IMR-90 (cell line): Measurements from ENCODE around the gene ENPP3. TPM values are rescaled to one million over a fixed set of nuclear protein-coding genes. Genes with fewer than 3 reads are reported as not detected.

Experiments used
- ATAC-seq: fragments of 200-7000 bp; cut with Tn5 transposase; 2 replicates; pipeline ENCODE4 v1.9.1; 2020; ENCODE audit warnings: low read depth, mild to moderate bottlenecking, moderate library complexity
- BruUV-seq: library from RNA; stranded (reverse); fragments of 400-500 nt; replicated peaks from 2 replicates; lab custom pipeline; 2021; lab: Mats Ljungman, UMichigan
- CTCF ChIA-PET: fragments of 300-600 bp; formaldehyde crosslinking; extraction: SDS; loops from one replicate; lab custom pipeline; 2021; ENCODE audit warnings: antibody characterized with exemption; lab: Yijun Ruan, JAX
- POLR2A ChIA-PET: fragments of 300-600 bp; sonication (Branson Sonifier 250); formaldehyde crosslinking; loops from one replicate; lab custom pipeline; 2022; ENCODE audit warnings: antibody characterized with exemption; ENCODE audit not compliant: unreplicated experiment; lab: Charles Lee
- DNase-seq: peaks from one replicate; pipeline ENCODE4 v3.0.0; 2013
- H2AFZ ChIP-seq: replicated peaks from 2 replicates; pipeline ENCODE3; 2013; ENCODE audit warnings: low read length, mild to moderate bottlenecking; ENCODE audit not compliant: poor library complexity
- H2AK5ac ChIP-seq: 2 replicates; pipeline ENCODE4 v1.6.1; 2013; ENCODE audit warnings: low read depth, low read length, inconsistent platforms
- H2AK9ac ChIP-seq: replicated peaks from 2 replicates; pipeline ENCODE3; 2013; ENCODE audit warnings: mild to moderate bottlenecking, low read depth, low read length, moderate library complexity; ENCODE audit not compliant: poor library complexity
- H2BK120ac ChIP-seq: 2 replicates; pipeline ENCODE4 v1.6.1; 2013; ENCODE audit warnings: low read depth, low read length, inconsistent platforms
- H2BK15ac ChIP-seq: 3 replicates; pipeline ENCODE4 v1.6.1; 2013; ENCODE audit warnings: low read depth, low read length, inconsistent platforms
- H2BK20ac ChIP-seq: 2 replicates; pipeline ENCODE4 v1.6.1; 2013; ENCODE audit warnings: low read depth, mild to moderate bottlenecking, inconsistent platforms, low read length, moderate library complexity
- H2BK5ac ChIP-seq: 2 replicates; pipeline ENCODE4 v1.6.1; 2013; ENCODE audit warnings: mild to moderate bottlenecking, low read depth, low read length, inconsistent platforms; ENCODE audit not compliant: poor library complexity, severe bottlenecking
- H3K14ac ChIP-seq: replicated peaks from 2 replicates; pipeline ENCODE4 v1.6.1; 2013; ENCODE audit warnings: low read depth, low read length, inconsistent platforms
- H3K18ac ChIP-seq: 2 replicates; pipeline ENCODE4 v1.6.1; 2013; ENCODE audit warnings: low read depth, low read length, control low read depth
- H3K23ac ChIP-seq: 2 replicates; pipeline ENCODE4 v1.6.1; 2013; ENCODE audit warnings: low read depth, low read length, inconsistent platforms
- H3K27ac ChIP-seq: 2 replicates; pipeline ENCODE4 v1.5.1; 2013; ENCODE audit warnings: mild to moderate bottlenecking, control low read depth, low read length; ENCODE audit not compliant: insufficient read depth
- H3K27me3 ChIP-seq: 2 replicates; pipeline ENCODE4 v1.6.1; 2013; ENCODE audit warnings: low read length; ENCODE audit not compliant: control insufficient read depth, insufficient read depth
- H3K36me3 ChIP-seq: 2 replicates; pipeline ENCODE4 v1.6.1; 2013; ENCODE audit warnings: low read length, mixed read lengths; ENCODE audit not compliant: control insufficient read depth, insufficient read depth
- H3K4ac ChIP-seq: 2 replicates; pipeline ENCODE4 v1.6.1; 2013; ENCODE audit warnings: low read depth, low read length, inconsistent platforms
- H3K4me1 ChIP-seq: 2 replicates; pipeline ENCODE4 v1.6.1; 2013; ENCODE audit warnings: low read length, mixed read lengths; ENCODE audit not compliant: control insufficient read depth, insufficient read depth
- H3K4me2 ChIP-seq: 2 replicates; pipeline ENCODE4 v1.6.1; 2013; ENCODE audit warnings: low read depth, mild to moderate bottlenecking, control low read depth, low read length, moderate library complexity
- H3K4me3 ChIP-seq: 2 replicates; pipeline ENCODE4 v1.5.1; 2013; ENCODE audit warnings: low read depth, mild to moderate bottlenecking, control low read depth, low read length, moderate library complexity; ENCODE audit not compliant: insufficient read depth
- H3K56ac ChIP-seq: 2 replicates; pipeline ENCODE4 v1.6.1; 2013; ENCODE audit warnings: low read length, inconsistent platforms; ENCODE audit not compliant: insufficient read depth; ENCODE audit errors: extremely low read depth
- H3K79me1 ChIP-seq, 2 experiments: 2 replicates each; pipeline ENCODE4 v1.6.1; 2013; ENCODE audit warnings: low read length in 2 of 2, inconsistent platforms in 1 of 2, low read depth in 1 of 2
- H3K9ac ChIP-seq: 2 replicates; pipeline ENCODE4 v1.6.1; 2013; ENCODE audit warnings: low read depth, low read length, control low read depth
- H3K9me1 ChIP-seq: 2 replicates; pipeline ENCODE4 v1.6.1; 2013; ENCODE audit warnings: low read length, inconsistent platforms; ENCODE audit not compliant: insufficient read depth
- H3K9me3 ChIP-seq: 2 replicates; pipeline ENCODE4 v1.6.1; 2013; ENCODE audit warnings: low read length; ENCODE audit not compliant: control insufficient read depth, insufficient read depth
- H4K20me1 ChIP-seq: 2 replicates; pipeline ENCODE4 v1.6.1; 2013; ENCODE audit warnings: low read length, inconsistent platforms; ENCODE audit not compliant: insufficient read depth
- H4K5ac ChIP-seq: 2 replicates; pipeline ENCODE4 v1.6.1; 2013; ENCODE audit warnings: mild to moderate bottlenecking, low read depth, low read length, control low read depth
- H4K8ac ChIP-seq, 2 experiments: 2 replicates each; pipeline ENCODE4 v1.6.1; 2013; ENCODE audit warnings: low read depth in 2 of 2, low read length in 2 of 2, control low read depth in 1 of 2, inconsistent platforms in 1 of 2
- H4K91ac ChIP-seq: 2 replicates; pipeline ENCODE4 v1.6.1; 2013; ENCODE audit warnings: low read depth, low read length, inconsistent platforms; ENCODE audit not compliant: insufficient read depth
- CEBPB ChIP-seq: IDR thresholded peaks from 2 replicates; pipeline ENCODE4 v1.6.1; 2012; ENCODE audit warnings: low read depth, low read length, improper control_type of control experiment
- CHD1 ChIP-seq: IDR thresholded peaks from 2 replicates; pipeline ENCODE4 v1.6.1; 2012; ENCODE audit warnings: low read depth, low read length, improper control_type of control experiment
- CTCF ChIP-seq: conservative IDR thresholded peaks from 2 replicates; pipeline ENCODE4 v1.5.1; 2012; ENCODE audit warnings: mild to moderate bottlenecking, low read depth, low read length, improper control_type of control experiment
- ELK1 ChIP-seq: fragments of 150-350 bp; IDR thresholded peaks from 2 replicates; pipeline ENCODE4 v1.6.1; 2016; ENCODE audit warnings: low read depth, mild to moderate bottlenecking, low read length, moderate library complexity, borderline replicate concordance
- FOS ChIP-seq: fragments of 150-350 bp; IDR thresholded peaks from 2 replicates; pipeline ENCODE4 v1.6.1; 2016; ENCODE audit warnings: low read depth, low read length
- MXI1 ChIP-seq: IDR thresholded peaks from 2 replicates; pipeline ENCODE4 v1.6.1; 2012; ENCODE audit warnings: low read depth, mild to moderate bottlenecking, low read length, moderate library complexity, borderline replicate concordance
- NFE2L2 ChIP-seq: fragments of 150-350 bp; IDR thresholded peaks from 2 replicates; pipeline ENCODE4 v1.6.1; 2016; ENCODE audit warnings: low read depth, mild to moderate bottlenecking, low read length
- POLR2A ChIP-seq: IDR thresholded peaks from 2 replicates; pipeline ENCODE4 v1.6.1; 2012; ENCODE audit warnings: mild to moderate bottlenecking, low read depth, low read length
- RAD21 ChIP-seq: IDR thresholded peaks from 2 replicates; pipeline ENCODE4 v1.6.1; 2012; ENCODE audit warnings: low read length, improper control_type of control experiment
- RCOR1 ChIP-seq: IDR thresholded peaks from 2 replicates; pipeline ENCODE4 v1.6.1; 2012; ENCODE audit warnings: mild to moderate bottlenecking, low read length, improper control_type of control experiment; ENCODE audit not compliant: insufficient replicate concordance
- RFX5 ChIP-seq: IDR thresholded peaks from 2 replicates; pipeline ENCODE4 v1.8.0; 2012; ENCODE audit warnings: low read depth, mild to moderate bottlenecking, low read length, moderate library complexity
- SMC3 ChIP-seq: fragments of 150-350 bp; IDR thresholded peaks from 2 replicates; pipeline ENCODE4 v1.6.1; 2016; ENCODE audit warnings: low read depth, mild to moderate bottlenecking, antibody characterized with exemption, low read length, moderate library complexity
- WGBS, 2 experiments: methylation state at CpG; one replicate each; pipeline versions ENCODE4 v1.1.5 to v1.1.7; 2013; ENCODE audit warnings: missing lambda C conversion rate in 2 of 2; ENCODE audit not compliant: insufficient read length in 1 of 2; ENCODE audit errors: extremely low coverage in 2 of 2; 5-methylcytosine and 5-hydroxymethylcytosine counted together
- dilution Hi-C: fragments of 300-500 bp; cut with HindIII; formaldehyde crosslinking; loops from one replicate; pipeline ENCODE4 v1.14.3; 2018; ENCODE audit warnings: low sequenced_read_pairs; ENCODE audit not compliant: unreplicated experiment
- in situ Hi-C: fragments of 300-500 bp; cut with MboI; formaldehyde crosslinking; loops from 3 replicates; pipeline ENCODE4 v1.14.3; 2019; ENCODE audit warnings: low sequenced_read_pairs, inconsistent platforms, mixed read lengths
- intact Hi-C: fragments of 100-400 bp; cut with micrococcal nuclease; formaldehyde crosslinking; loops from 2 replicates; pipeline ENCODE4 v1.10.0; 2022
- polyA plus RNA-seq, 3 experiments: library from polyadenylated mRNA; depleted of rRNA; stranded (reverse); fragments of >200 nt; gene quantifications; 2 replicates each; pipeline ENCODE4 v1.2.3, GENCODE V29; 2012; ENCODE audit warnings: low replicate concordance in 1 of 3
- total RNA-seq: library from RNA; depleted of rRNA; stranded (reverse); fragments of >200 nt; gene quantifications from 2 replicates; pipeline ENCODE4 v1.2.3, GENCODE V29; 2012

The ENPP3 gene
- total and polyA plus RNA-seq, 2 of the 4 experiments (the other 2 are of a cell fraction): under 0.01 to 0.05 TPM

GRCh38 chr6:131791476-131791875 is 154.4 kb downstream of the ENPP3 start:
- H3K18ac ChIP-seq: no peak overlapping the region
- WGBS, 2 experiments: no CpG with 5 or more reads among the region's 5 CpGs
- no peak overlapping the region for H2BK15ac ChIP-seq
- H3K4me1 ChIP-seq: no peaks in the 10 kb centered on the region
- intact Hi-C loops: no loop called here
- no peak overlapping the region for H3K4me2 ChIP-seq
- BruUV-seq: no TSS peak
- in situ Hi-C loops: no loop called here
- H4K91ac ChIP-seq: no peak overlapping the region
- DNase-seq (no peak), ATAC-seq (no peak)
- CTCF ChIA-PET: interaction anchor here (0.7 kb wide), 1 partner anchor 29 kb away, joined by 3 read pairs; no protein-coding TSS in a partner anchor
- POLR2A ChIA-PET: no interaction called here
- H2AK5ac ChIP-seq: no peak overlapping the region
- no peak overlapping the region for H3K27ac ChIP-seq
- no peak for TF ChIP-seq RFX5
- TF ChIP-seq MXI1: no peak
- no peak for TF ChIP-seq FOS
- TF ChIP-seq CTCF: no peak
- no peak for TF ChIP-seq RCOR1
- TF ChIP-seq RAD21: no peak
- TF ChIP-seq POLR2A: no peak
- TF ChIP-seq ELK1: no peak
- TF ChIP-seq CHD1: no peak
- no peak for TF ChIP-seq NFE2L2
- no peak for TF ChIP-seq CEBPB
- no peak for TF ChIP-seq SMC3
- no peak overlapping the region for H3K9ac ChIP-seq
- H3K36me3 ChIP-seq: no peaks in the 10 kb centered on the region
- no peak overlapping the region for H2BK120ac ChIP-seq
- H3K56ac ChIP-seq: no peak overlapping the region
- no peaks in the 10 kb centered on the region for H3K9me1 ChIP-seq
- H3K23ac ChIP-seq: no peak overlapping the region
- H4K20me1 ChIP-seq: no peaks in the 10 kb centered on the region
- no peak overlapping the region for H2AK9ac ChIP-seq
- dilution Hi-C loops: no loop called here
- H4K8ac ChIP-seq: no peak overlapping the region
- H3K14ac ChIP-seq: no peak overlapping the region
- no peaks in the 10 kb centered on the region for H3K79me1 ChIP-seq
- H4K5ac ChIP-seq: no peak overlapping the region
- no peaks in the 10 kb centered on the region for H3K27me3 ChIP-seq
- no peak overlapping the region for H2BK20ac ChIP-seq
- no peak overlapping the region for H2BK5ac ChIP-seq
- no peak overlapping the region for H3K4me3 ChIP-seq
- H3K4ac ChIP-seq: no peak overlapping the region
- H2AFZ ChIP-seq: peak overlapping the region; percentile 40
- H3K9me3 ChIP-seq: no peaks in the 10 kb centered on the region
